GM12892 (cell line): ENCODE measurements around the gene SLC29A3.

Experiments used
- POLR2A ChIP-seq: IDR thresholded peaks from 2 replicates; pipeline ENCODE4 v1.6.1; 2011; ENCODE audit warnings: low read depth, low read length, control low read depth
- POLR2AphosphoS5 ChIP-seq: IDR thresholded peaks from 2 replicates; pipeline ENCODE4 v1.6.1; 2011; ENCODE audit warnings: low read depth, low read length, control low read depth

- no peak for TF ChIP-seq POLR2A
- TF ChIP-seq POLR2AphosphoS5: no peak
Measured at GRCh38 chr10:71397296-71398212, 78.5 kb downstream of the SLC29A3 start.
